ENCODE data around the gene DAB2IP.
"Not testable (repeated sequence)": the region's sequence is repeated elsewhere in the genome, so short reads cannot be mapped to it uniquely, and the experiment has no call there.

Gene DAB2IP

GRCh38 chr9:121794334-121794733 lies 142.9 kb downstream of the DAB2IP start:
- DNase-seq (ENCODE audit: low read depth, low spot score): not testable (repeated sequence)

DNA sequence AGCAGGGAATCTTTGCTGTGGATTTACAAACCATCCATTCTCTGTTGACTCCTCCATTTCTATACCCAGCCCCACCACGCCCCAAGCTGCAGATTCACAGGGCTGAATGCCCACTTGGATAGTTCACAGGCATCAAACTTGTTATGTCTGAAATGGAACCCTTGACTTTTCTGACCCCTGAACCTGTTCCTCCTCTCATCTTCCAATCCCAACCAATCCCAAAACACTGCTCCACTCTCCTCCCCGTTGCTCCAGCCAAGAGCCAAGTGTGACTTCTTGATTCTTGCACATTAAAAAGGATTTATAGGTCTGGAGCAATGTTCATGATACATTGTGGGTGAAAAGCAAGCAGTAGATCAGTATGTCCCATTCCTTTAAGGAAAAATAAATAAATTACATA lies 145.6 kb downstream of the DAB2IP start:
- DNase-seq (ENCODE audit: low read depth, low spot score): no peak

DNA sequence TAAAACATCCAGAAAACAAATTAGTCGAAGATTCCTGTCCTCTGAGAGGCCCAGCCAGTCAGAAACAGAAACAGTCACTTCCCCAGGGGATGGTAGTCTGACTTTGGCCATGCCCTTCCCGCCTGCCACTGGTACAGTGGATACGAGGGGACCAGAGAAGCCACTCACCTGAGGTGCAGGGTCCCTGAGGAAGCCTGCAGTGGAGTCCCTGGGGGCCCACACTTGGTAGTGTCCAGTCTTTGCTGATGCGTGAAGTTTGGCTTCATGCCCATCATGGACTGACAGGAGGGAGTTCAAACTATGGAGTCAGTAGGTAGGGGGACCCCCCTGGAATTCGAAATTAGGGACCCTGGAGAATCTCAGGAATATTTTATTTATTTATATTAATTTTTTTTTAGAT lies 147.5 kb downstream of the DAB2IP start:
- DNase-seq (ENCODE audit: low read depth, low spot score): no peak

DNA sequence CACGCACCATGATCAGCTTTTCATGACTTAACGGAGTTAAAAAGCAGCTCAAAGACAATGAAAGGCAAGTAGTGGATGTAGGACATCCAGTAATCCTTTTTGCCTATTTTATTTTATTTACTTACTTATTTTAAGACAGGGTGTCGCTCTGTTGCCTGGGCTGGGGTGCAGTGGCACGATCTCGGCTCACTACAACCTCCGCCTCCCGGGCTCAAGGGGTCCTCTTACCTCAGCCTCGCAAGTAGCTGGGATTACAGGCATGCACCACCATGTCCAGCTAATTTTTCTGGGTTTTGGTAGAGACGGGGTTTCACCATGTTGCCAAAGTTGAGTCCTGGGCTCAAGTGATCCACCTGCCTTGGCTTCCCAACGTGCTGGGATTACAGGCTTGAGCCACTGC lies 148.9 kb downstream of the DAB2IP start:
- DNase-seq (ENCODE audit: low read depth, low spot score): no peak

- no peak for DNase-seq (ENCODE audit: low read depth, low spot score)
Observed at GRCh38 chr9:121801579-121801978, 150.1 kb downstream of the DAB2IP start.

DNA sequence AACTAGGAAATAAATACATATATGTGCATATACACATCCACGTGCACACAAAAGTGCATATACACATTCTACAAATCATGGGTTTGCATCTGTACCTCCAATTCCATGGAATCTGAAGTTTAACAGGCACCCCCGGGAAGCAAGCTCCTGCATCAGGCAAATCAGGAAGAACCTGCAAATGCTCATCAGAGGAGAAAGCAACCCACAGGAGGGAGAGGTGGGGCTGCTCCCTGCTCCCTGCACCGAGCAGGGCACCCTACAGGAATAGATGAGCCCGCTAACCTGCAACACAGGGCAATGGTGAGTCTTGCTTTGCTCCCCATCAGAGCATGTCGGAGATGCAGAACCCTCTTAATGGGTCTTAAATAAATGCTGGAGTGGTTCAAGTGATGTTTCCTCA lies 151.3 kb downstream of the DAB2IP start:
- DNase-seq (ENCODE audit: low read depth, low spot score): no peak

DNA sequence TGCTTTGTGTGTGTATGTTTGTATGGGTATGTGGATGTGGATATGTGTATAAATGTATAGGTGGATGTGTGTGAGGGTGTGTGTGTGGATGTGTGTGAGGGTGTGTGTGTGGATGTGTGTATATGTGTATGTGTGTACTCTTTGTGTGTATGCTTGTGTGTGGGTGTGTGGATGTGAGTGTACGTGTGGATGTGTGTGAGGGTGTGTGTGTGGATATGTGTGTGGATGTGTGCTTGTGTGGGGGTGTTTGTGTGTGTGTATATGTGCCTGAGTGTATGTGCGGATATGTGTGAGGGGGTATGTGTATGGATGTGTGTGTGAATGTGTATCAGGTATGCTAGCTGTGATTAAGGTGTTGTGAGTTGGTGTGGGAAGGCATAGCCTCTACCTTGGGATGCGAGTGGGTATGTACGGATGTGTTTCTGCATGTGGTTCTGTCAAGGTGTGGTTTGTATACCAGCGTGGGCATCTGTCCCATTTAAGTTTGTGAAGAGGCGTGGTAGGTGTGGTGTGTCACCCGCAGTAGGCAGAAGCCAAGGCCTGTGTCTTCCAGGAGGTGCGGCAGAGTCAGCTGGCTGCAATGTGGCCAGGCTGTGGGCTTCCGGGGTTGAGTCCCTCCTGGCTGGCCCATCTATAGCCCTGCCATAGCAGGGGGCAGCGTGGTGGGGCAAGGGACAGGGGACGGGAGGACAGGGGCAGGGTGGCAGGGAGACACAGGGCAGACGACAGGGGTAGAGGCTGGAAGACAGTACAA lies 155.8 kb downstream of the DAB2IP start:
- no peak for DNase-seq (ENCODE audit: low read depth, low spot score)

GRCh38 chr9:121807823-121808278 lies 156.4 kb downstream of the DAB2IP start:
- DNase-seq (ENCODE audit: low read depth, low spot score): no peak

GRCh38 chr9:121808781-121809180 lies 157.3 kb downstream of the DAB2IP start:
- no peak for DNase-seq (ENCODE audit: low read depth, low spot score)

DNA sequence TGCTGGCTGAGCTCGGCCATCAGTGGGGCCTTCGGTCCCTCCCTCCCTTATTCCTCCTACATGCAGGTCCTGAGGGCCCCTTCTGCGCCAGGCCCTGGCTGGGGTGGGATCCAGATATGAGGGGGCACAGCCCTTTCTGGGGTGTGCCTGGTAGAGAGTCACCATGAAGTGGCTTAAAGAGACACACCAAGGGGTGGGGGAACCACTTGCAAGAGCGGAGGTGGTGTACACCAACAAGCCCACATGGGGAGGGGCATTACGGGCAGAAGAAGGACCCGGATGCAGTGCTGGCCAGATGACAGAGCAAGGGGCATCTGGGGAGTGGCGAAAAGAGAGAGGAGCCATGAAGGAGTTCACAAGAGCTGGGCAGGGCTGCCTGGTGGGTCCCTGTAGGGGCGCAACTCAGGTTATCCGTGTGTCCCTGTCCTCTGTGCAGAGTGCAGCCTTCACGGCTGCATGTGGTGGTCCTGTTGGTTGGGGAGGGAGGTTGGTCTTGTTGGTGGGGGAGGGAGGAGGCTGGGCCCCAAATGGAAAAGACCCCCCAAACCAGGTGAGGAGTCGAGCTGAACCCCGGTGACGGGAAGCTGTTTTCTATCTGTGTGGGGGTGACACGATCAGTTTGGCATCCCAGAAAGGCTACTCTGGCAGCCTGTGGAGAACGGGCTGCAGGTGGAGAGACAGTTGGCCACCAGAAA lies 158.1 kb downstream of the DAB2IP start:
- no peak for DNase-seq (ENCODE audit: low read depth, low spot score)

DNA sequence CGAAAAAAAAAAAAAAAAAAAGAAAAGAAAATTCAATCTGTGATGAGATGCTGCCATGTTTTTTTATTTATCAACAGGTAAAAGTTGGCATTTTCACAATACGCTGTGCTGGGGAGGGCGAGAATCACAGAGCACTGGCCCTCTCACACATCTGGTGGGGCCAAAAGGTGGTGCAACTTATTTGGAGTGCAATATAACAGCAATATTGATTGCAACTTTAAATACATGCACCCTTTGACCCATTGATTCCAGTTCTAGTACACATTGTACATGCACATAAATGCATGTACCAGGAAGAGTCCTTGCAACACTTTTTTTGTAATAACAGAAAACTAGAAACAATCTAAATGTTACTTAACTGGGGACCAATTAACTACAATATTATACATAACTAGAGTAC lies 159.1 kb downstream of the DAB2IP start:
- no peak for DNase-seq (ENCODE audit: low read depth, low spot score)

DNA sequence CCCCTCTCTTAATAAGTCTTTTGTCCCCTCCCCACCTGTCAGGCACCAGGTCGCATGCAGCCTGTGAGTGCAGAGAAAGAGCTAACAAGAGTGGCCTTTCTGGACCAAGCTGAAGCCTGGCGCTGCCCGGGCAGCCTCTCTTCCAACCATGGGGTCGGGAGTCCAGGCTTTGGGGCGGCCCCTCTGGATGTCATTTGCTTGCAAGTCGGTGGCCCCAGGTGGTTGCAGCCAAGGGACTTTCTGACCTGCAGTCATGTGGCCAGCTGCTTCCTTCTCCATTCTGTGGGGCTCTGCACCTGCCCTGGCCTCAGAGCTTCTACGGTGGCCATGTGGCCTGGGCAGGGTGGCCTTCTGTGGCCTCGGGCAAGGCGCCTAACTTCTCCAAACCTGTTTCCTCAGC lies 159.7 kb downstream of the DAB2IP start:
- no peak for DNase-seq (ENCODE audit: low read depth, low spot score)

DNA sequence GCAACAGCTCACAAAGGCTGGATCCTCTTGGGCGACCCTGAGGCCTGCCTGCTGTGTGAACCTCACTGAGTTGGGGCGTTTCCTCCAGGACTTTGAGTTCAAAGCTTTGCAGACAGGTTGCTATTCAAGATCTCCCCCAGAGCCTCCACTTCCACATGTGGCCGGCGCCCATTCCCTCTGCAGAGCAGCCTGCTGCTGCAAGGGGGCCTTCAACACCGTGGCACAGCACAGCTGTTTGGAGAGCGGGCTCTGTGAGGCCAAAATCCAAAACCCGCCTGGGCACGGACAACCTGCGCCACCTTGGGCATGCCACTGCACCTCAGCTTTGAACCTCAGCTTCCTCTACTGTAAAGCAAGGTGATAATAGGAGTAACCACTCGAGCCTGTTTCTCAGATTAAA lies 160.3 kb downstream of the DAB2IP start:
- DNase-seq (ENCODE audit: low read depth, low spot score): no peak

DNA sequence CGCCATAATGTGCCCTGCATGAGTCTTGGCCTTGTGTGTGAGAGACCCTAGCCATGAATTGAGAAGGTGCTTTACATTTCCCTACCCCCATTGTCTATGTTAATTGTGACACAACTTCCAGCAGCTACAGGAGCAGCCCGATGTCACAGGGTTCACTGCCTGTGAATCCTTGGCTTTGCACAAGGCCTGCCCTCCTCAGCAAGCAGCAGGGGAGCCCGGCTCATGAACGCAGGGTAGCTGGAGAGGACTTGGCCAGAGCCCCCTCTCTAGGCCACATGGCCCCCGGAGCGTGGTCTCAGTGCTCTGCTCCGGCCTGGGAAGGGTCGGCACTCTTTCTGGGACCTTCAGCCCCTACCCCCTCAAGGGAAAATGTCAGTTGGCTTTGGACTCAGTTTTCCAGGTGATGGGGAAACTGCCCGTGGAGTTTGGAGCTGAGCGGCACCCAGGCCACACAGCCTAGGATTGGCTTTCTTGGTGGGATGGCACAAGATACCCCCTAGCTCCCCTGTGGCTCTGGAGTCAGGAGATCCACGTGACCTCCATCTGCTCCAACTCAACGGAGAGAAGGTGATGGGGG lies 160.8 kb downstream of the DAB2IP start:
- DNase-seq (ENCODE audit: low read depth, low spot score): no peak

DNA sequence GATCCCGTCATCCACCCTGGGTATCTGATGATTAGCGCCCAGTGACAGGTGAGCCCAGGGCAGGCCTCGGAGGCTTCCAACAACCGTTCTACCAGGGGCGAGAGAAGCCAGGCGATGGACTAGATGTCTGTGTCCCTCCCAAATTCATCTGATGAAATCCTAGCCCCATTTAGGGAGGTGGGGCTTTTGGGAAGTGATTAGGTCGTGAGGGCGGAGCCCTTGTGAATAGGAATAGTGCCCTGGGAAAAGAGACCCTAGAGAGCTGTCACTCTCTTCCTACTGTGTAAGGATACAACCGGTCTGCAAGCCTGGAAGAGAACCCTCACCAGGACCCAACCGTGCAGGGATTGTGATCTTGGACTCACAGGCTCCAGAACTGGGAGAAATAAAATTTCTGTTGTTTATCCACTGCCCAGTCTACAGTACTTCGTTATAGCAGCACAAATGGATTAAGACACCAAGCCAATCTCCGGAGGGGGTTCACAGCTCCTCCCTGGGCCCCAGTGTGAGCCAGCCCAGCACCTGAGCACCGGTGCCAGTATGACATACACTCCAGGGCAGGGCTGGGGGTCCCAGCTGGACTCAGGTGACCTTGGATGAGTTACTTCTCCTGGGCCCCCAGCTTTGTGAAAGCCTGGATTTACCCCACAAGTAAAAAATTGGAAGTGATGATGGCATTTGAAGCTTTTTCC lies 162.2 kb downstream of the DAB2IP start:
- DNase-seq (ENCODE audit: low read depth, low spot score): no peak

DNA sequence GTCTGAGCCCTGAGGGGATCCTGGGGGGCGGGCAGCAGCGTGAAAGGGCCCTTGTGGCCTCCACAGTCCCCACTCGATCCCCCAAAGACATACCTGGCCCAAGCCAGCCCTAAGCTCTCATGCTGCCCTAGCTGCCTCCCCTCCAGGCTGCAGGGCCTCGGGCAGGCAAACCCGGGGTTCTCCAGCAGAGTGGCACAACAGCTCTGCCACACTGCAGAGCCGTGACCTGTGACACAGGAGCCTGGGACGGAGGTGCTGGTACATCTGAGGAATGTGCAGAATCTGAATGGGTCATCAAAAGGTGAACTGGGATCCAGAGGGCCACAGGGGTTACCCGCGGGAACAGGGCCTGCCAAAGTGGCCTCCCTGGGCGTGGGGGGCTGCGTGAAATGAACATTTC lies 163.2 kb downstream of the DAB2IP start:
- DNase-seq (ENCODE audit: low read depth, low spot score): no peak

- DNase-seq (ENCODE audit: low read depth, low spot score): no peak
Observed at GRCh38 chr9:121815084-121815483, 163.7 kb downstream of the DAB2IP start.

GRCh38 chr9:121815546-121816448 lies 164.4 kb downstream of the DAB2IP start:
- no peak for DNase-seq (ENCODE audit: low read depth, low spot score)

DNA sequence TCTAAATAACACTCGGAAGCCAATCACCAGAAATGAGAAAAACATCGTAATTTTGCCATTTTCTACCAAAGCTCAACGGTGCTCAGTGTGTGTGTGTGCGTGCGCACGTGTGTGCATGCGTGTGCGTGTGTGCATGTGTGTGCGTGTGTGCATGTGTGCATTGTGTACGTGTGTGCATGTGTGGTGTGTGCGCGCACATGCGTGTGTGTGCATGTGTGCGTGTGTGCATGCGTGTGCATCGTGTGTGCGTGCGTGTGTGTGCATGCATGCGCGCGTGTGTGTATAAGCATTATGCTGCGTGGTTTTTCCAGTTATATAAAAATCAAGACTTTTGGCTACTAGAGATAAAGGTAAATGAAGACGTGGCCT lies 165.0 kb downstream of the DAB2IP start:
- no peak for DNase-seq (ENCODE audit: low read depth, low spot score)

- DNase-seq (ENCODE audit: low read depth, low spot score): no peak
Observed at GRCh38 chr9:121816845-121817450, 165.5 kb downstream of the DAB2IP start.

DNA sequence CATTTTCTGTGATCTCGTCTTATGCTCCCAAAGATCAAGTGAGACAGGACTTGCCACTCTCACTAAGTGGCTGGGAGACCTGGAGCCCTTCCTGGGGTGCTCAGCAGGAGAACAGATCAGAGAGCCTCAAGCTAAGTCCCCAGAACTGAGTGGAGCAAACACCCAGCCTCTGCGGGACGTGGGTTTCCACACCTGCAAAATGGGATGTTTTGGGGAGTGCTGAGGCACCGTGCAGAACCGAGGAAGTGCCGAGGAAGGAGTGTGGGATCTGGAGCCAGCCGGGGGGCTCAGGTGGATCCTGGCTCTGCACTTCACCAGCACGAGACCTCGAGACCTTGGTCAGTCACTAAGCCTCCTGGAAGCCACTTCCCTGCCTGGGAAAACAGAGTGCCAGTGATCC lies 166.0 kb downstream of the DAB2IP start:
- DNase-seq (ENCODE audit: low read depth, low spot score): no peak
